Osteoblast (primary cell): Measurements from ENCODE around the gene HS6ST3. TPM values are rescaled to one million over a fixed set of nuclear protein-coding genes. Genes with fewer than 3 reads are reported as not detected.

Source experiments
- DNase-seq: peaks from one replicate; pipeline ENCODE4 v3.0.0; 2011; ENCODE audit warnings: low spot score, mixed read lengths; ENCODE audit not compliant: insufficient read length; ENCODE audit errors: missing footprints
- H2AFZ ChIP-seq: 2 replicates; pipeline ENCODE4 v1.6.0; 2011; ENCODE audit warnings: mild to moderate bottlenecking, low read length
- H3K27ac ChIP-seq: 2 replicates; pipeline ENCODE4 v1.5.1; 2011; ENCODE audit warnings: mild to moderate bottlenecking, low read depth, low read length, moderate library complexity
- H3K27me3 ChIP-seq: 2 replicates; pipeline ENCODE4 v1.6.0; 2012; ENCODE audit warnings: mild to moderate bottlenecking, control low read depth, inconsistent platforms, low read length, moderate library complexity; ENCODE audit not compliant: insufficient read depth
- H3K36me3 ChIP-seq: 2 replicates; pipeline ENCODE4 v1.5.1; 2011; ENCODE audit warnings: mild to moderate bottlenecking, low read length, control low read depth, moderate library complexity; ENCODE audit not compliant: insufficient read depth
- H3K4me1 ChIP-seq: 2 replicates; pipeline ENCODE4 v1.5.1; 2011; ENCODE audit warnings: mild to moderate bottlenecking, low read length, control low read depth, moderate library complexity; ENCODE audit not compliant: insufficient read depth
- H3K4me2 ChIP-seq: 2 replicates; pipeline ENCODE4 v1.6.0; 2011; ENCODE audit warnings: mild to moderate bottlenecking, low read length; ENCODE audit not compliant: insufficient read depth
- H3K4me3 ChIP-seq: fragments of 200-600 bp; sonication (generic); 3 replicates; pipeline ENCODE4 v1.5.1; 2012; ENCODE audit warnings: mild to moderate bottlenecking, low read length, inconsistent platforms; ENCODE audit not compliant: insufficient read depth
- H3K79me2 ChIP-seq: 2 replicates; pipeline ENCODE4 v1.6.0; 2012; ENCODE audit warnings: mild to moderate bottlenecking, low read length, control low read depth, inconsistent platforms; ENCODE audit not compliant: insufficient read depth
- H3K9me3 ChIP-seq: 2 replicates; pipeline ENCODE4 v1.5.1; 2011; ENCODE audit warnings: low read depth, low read length, control low read depth
- H4K20me1 ChIP-seq: 2 replicates; pipeline ENCODE4 v1.6.0; 2012; ENCODE audit warnings: mild to moderate bottlenecking, low read length, control low read depth; ENCODE audit not compliant: insufficient read depth
- CTCF ChIP-seq: IDR thresholded peaks from 2 replicates; pipeline ENCODE4 v1.5.1; 2011; ENCODE audit warnings: mild to moderate bottlenecking, low read depth, low read length, moderate library complexity; ENCODE audit errors: extremely low read depth
- total RNA-seq: library from RNA; depleted of rRNA; stranded (reverse); fragments of >200 nt; gene quantifications from 2 replicates; pipeline ENCODE4 v1.2.3, GENCODE V29; 2012

Gene HS6ST3
- total RNA-seq, 1 donor, result not detected

GRCh38 chr13:96781141-96781540 lies 691.2 kb downstream of the HS6ST3 start:
- H3K36me3 ChIP-seq, result no peaks in the 10 kb centered on the region
- H3K4me2 ChIP-seq, result no peak overlapping the region
- no peak overlapping the region for H2AFZ ChIP-seq
- H3K9me3 ChIP-seq, result peaks cover 1% of the 10 kb centered on the region
- no peak for DNase-seq
- H4K20me1 ChIP-seq, result no peaks in the 10 kb centered on the region
- no peaks in the 10 kb centered on the region for H3K4me1 ChIP-seq
- H3K27ac ChIP-seq, result no peak overlapping the region
- no peak overlapping the region for H3K4me3 ChIP-seq
- H3K27me3 ChIP-seq, result no peaks in the 10 kb centered on the region
- no peak for TF ChIP-seq CTCF
- H3K79me2 ChIP-seq, result no peaks in the 10 kb centered on the region

GRCh38 chr13:96782186-96782585 lies 692.3 kb downstream of the HS6ST3 start:
- Histone ChIP-seq H3K4me2 (no peak overlapping the region), H3K27ac (no peak overlapping the region), H3K9me3 (peaks cover 3% of the 10 kb centered on the region), H3K4me3 (no peak overlapping the region), H3K4me1 (no peaks in the 10 kb centered on the region), H2AFZ (no peak overlapping the region), H3K36me3 (no peaks in the 10 kb centered on the region), H3K27me3 (no peaks in the 10 kb centered on the region), H4K20me1 (no peaks in the 10 kb centered on the region), H3K79me2 (no peaks in the 10 kb centered on the region)
- no peak for DNase-seq
- no peak for TF ChIP-seq CTCF

GRCh38 chr13:96783057-96783456 lies 693.1 kb downstream of the HS6ST3 start:
- no peak overlapping the region for H3K4me3 ChIP-seq
- H4K20me1 ChIP-seq, result no peaks in the 10 kb centered on the region
- no peaks in the 10 kb centered on the region for H3K36me3 ChIP-seq
- H3K79me2 ChIP-seq, result no peaks in the 10 kb centered on the region
- H3K9me3 ChIP-seq, result peaks cover 3% of the 10 kb centered on the region
- no peak for TF ChIP-seq CTCF
- H3K4me1 ChIP-seq, result no peaks in the 10 kb centered on the region
- H3K27me3 ChIP-seq, result no peaks in the 10 kb centered on the region
- no peak for DNase-seq
- H3K4me2 ChIP-seq, result no peak overlapping the region
- no peak overlapping the region for H2AFZ ChIP-seq
- no peak overlapping the region for H3K27ac ChIP-seq

GRCh38 chr13:96783511-96783910 lies 693.6 kb downstream of the HS6ST3 start:
- no peak overlapping the region for H3K4me2 ChIP-seq
- TF ChIP-seq CTCF, result no peak

More at GRCh38 chr13:96783511-96783910, 693.6 kb downstream of the HS6ST3 start:
- H3K9me3 ChIP-seq, result peaks cover 3% of the 10 kb centered on the region
- H4K20me1 ChIP-seq, result no peaks in the 10 kb centered on the region
- H3K4me3 ChIP-seq, result no peak overlapping the region
- no peaks in the 10 kb centered on the region for H3K79me2 ChIP-seq
- no peak overlapping the region for H3K27ac ChIP-seq
- no peaks in the 10 kb centered on the region for H3K27me3 ChIP-seq
- no peak overlapping the region for H2AFZ ChIP-seq
- DNase-seq, result no peak
- H3K36me3 ChIP-seq, result no peaks in the 10 kb centered on the region
- H3K4me1 ChIP-seq, result no peaks in the 10 kb centered on the region
